Measurements from ENCODE around the gene F12. TPM values are rescaled to one million over a fixed set of nuclear protein-coding genes. Genes with fewer than 3 reads are reported as not detected.

The F12 gene
- total and polyA plus RNA-seq, 2 donors (not counting 3 experiments of a cell fraction or from before 2014, with no cell fraction given), result 1.00 to 1.4 TPM

DNA sequence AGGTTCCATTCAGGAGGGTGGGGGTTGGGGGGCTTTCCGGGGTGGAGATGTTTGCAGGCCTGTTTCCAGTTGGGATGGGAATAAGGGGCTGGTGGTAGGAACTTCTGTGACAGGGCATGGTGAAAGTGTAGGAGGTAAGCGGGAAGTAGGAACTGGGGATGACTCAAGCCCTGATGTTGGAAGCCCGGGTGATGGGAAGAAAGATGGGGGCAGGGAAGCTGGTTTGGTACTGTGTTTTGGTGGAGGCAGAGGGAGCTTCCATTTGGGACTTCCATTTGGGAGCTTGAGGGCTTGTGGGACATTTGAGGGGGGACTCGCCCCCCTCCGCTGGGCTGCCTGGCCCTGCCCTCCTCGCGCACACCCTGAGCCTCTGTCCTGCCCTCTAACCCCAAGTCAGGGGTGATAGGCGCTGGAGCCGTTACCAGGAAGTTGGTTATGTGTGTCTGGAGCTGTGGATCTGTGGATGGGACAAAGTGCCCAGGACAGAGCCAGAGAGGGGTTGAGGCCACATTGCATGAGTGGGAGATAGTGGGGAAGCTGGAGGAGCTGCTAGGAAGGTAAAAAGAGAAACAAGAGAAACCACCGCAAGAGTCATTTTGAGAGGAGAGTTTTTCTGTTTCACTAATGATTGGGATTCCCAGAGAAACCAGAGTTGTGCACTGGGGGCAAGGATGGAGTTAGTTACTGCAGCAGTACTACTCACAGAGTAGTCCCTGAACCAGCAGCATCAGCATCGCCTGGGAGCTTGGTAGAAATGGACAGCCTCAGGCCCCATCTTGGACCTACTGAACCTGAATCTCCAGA is 45.0 kb downstream of the F12 start:
- CTCF ChIA-PET, result interaction anchor here (1.1 kb wide), 1 partner anchor 26 kb away, joined by 3 read pairs; no protein-coding TSS in a partner anchor

More for the DNA sequence above, 45.0 kb downstream of the F12 start:
- H3K4me2 ChIP-seq (ENCODE audit: insufficient read depth, low read length), result no peak overlapping the region
- H3K36me3 ChIP-seq (ENCODE audit: control insufficient read depth in 2 of 2, extremely low read depth in 1 of 2, insufficient read depth in 2 of 2, low read length in 2 of 2), result no peaks in the 10 kb centered on the region
- dilution Hi-C loops (cut with MboI; ENCODE audit: extremely low pct_ligation_motif_present, low sequenced_read_pairs), result loop anchor here (5.0 kb wide), 1 partner anchor 42 kb away; no protein-coding TSS in a partner anchor
- no peaks in the 10 kb centered on the region for H3K27me3 ChIP-seq (ENCODE audit: control insufficient read depth in 2 of 2, insufficient read depth in 2 of 2, low read length in 2 of 2)
- H3K4me3 ChIP-seq (replicated peaks in 1 of 3; ENCODE audit: insufficient read depth in 1 of 3, low read depth in 1 of 3, low read length in 3 of 3), result no peak overlapping the region
- intact Hi-C loops (cut with micrococcal nuclease), result no loop called here
- no peaks in the 10 kb centered on the region for H3K9me3 ChIP-seq (replicated peaks; ENCODE audit: control insufficient read depth, insufficient read depth, low read length)
- no peaks in the 10 kb centered on the region for H4K20me1 ChIP-seq (replicated peaks; ENCODE audit: control insufficient read depth, extremely low read depth, insufficient read depth, low read length)
- H3K79me2 ChIP-seq (ENCODE audit: control insufficient read depth, insufficient read depth, low read length), result no peaks in the 10 kb centered on the region
- DNase-seq (ENCODE audit: low read depth, low spot score) (no peak), FAIRE-seq (no peak)
- H3K9ac ChIP-seq (replicated peaks; ENCODE audit: extremely low read depth, insufficient read depth, low read length), result no peak overlapping the region
- POLR2A ChIA-PET, result no interaction called here
- H3K9me1 ChIP-seq (replicated peaks; ENCODE audit: control insufficient read depth, extremely low read depth, insufficient read depth, low read length), result no peaks in the 10 kb centered on the region
- H3K27ac ChIP-seq (ENCODE audit: insufficient read depth, low read depth, low read length), result no peak overlapping the region
- TF ChIP-seq JUN (IDR thresholded peaks at IDR 0.05; ENCODE audit: borderline replicate concordance, insufficient read depth, insufficient read length, low read depth) (no peak), GATA2 (IDR thresholded peaks at IDR 0.05; ENCODE audit: insufficient read depth, insufficient read length, low read depth, low read length) (no peak), POLR2A (IDR thresholded peaks at IDR 0.05; ENCODE audit: low read depth, low read length) (no peak), POLR2AphosphoS5 (IDR thresholded peaks at IDR 0.05; ENCODE audit: insufficient read depth, low read depth, low read length) (no peak), FOS (IDR thresholded peaks at IDR 0.05; ENCODE audit: borderline replicate concordance, insufficient read depth, low read length) (no peak), MYC (IDR thresholded peaks at IDR 0.05; ENCODE audit: low read depth, low read length) (no peak), EZH2 (IDR thresholded peaks at IDR 0.05; ENCODE audit: borderline replicate concordance, low read depth, low read length, severe bottlenecking) (no peak)
- TF ChIP-seq, protein P1, sequence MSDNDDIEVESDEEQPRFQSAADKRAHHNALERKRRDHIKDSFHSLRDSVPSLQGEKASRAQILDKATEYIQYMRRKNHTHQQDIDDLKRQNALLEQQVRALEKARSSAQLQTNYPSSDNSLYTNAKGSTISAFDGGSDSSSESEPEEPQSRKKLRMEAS (IDR thresholded peaks at IDR 0.05; ENCODE audit: insufficient read depth, insufficient read length), result no peak
- TF ChIP-seq, protein P2, sequence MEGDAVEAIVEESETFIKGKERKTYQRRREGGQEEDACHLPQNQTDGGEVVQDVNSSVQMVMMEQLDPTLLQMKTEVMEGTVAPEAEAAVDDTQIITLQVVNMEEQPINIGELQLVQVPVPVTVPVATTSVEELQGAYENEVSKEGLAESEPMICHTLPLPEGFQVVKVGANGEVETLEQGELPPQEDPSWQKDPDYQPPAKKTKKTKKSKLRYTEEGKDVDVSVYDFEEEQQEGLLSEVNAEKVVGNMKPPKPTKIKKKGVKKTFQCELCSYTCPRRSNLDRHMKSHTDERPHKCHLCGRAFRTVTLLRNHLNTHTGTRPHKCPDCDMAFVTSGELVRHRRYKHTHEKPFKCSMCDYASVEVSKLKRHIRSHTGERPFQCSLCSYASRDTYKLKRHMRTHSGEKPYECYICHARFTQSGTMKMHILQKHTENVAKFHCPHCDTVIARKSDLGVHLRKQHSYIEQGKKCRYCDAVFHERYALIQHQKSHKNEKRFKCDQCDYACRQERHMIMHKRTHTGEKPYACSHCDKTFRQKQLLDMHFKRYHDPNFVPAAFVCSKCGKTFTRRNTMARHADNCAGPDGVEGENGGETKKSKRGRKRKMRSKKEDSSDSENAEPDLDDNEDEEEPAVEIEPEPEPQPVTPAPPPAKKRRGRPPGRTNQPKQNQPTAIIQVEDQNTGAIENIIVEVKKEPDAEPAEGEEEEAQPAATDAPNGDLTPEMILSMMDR (IDR thresholded peaks at IDR 0.05; ENCODE audit: extremely low read depth in 1 of 2, insufficient read depth in 1 of 2, low read depth in 1 of 2, low read length in 2 of 2), result no peak
- BruUV-seq (replicated peaks), result no TSS peak
- H2AFZ ChIP-seq (ENCODE audit: low read depth, low read length), result no peak overlapping the region
- peaks cover 16% of the 10 kb centered on the region for H3K4me1 ChIP-seq (ENCODE audit: control insufficient read depth, extremely low read depth, insufficient read depth, low read length)
